ENCODE data around the gene PLEKHA4.

PLEKHA4 gene

GRCh38 chr19:48830088-48830487 is 38.3 kb downstream of the PLEKHA4 start:
- TF ChIP-seq CTCF (IDR thresholded peaks at IDR 0.05; ENCODE audit: insufficient read depth, low read length) (no peak), REST (IDR thresholded peaks at IDR 0.05; ENCODE audit: insufficient replicate concordance, low read depth) (no peak)
- Histone ChIP-seq H3K27me3 (ENCODE audit: insufficient read depth, poor library complexity, severe bottlenecking) (no peaks in the 10 kb centered on the region), H3K27ac (replicated peaks) (no peak overlapping the region), H3K4me3 (replicated peaks; ENCODE audit: insufficient read depth, low read length) (no peak overlapping the region)
- no peak for DNase-seq (ENCODE audit: low read depth in 1 of 2, low spot score in 1 of 2)

GRCh38 chr19:48826606-48827020 is 41.8 kb downstream of the PLEKHA4 start:
- TF ChIP-seq SPI1 (IDR thresholded peaks at IDR 0.05; ENCODE audit: borderline replicate concordance, low read depth): no peak
- TF ChIP-seq GABPA (IDR thresholded peaks at IDR 0.05; ENCODE audit: low read depth): no peak
- no peak for TF ChIP-seq REST (IDR thresholded peaks at IDR 0.05; ENCODE audit: insufficient replicate concordance, low read depth)
- no peak for TF ChIP-seq POLR2AphosphoS5 (IDR thresholded peaks at IDR 0.05; ENCODE audit: low read depth)
- no peak for TF ChIP-seq CTCF (IDR thresholded peaks at IDR 0.05; ENCODE audit: insufficient read depth, low read length)
- Histone ChIP-seq H3K27me3 (ENCODE audit: insufficient read depth, poor library complexity, severe bottlenecking) (no peaks in the 10 kb centered on the region), H3K27ac (replicated peaks) (no peak overlapping the region), H3K4me3 (replicated peaks; ENCODE audit: insufficient read depth, low read length) (no peak overlapping the region)
- no peak for DNase-seq (ENCODE audit: low read depth in 1 of 2, low spot score in 1 of 2)

GRCh38 chr19:48822514-48822913 is 45.9 kb downstream of the PLEKHA4 start:
- Histone ChIP-seq H3K27ac (replicated peaks) (no peak overlapping the region), H3K27me3 (ENCODE audit: insufficient read depth, poor library complexity, severe bottlenecking) (no peaks in the 10 kb centered on the region), H3K4me3 (replicated peaks; ENCODE audit: insufficient read depth, low read length) (no peak overlapping the region)
- TF ChIP-seq POLR2AphosphoS5 (IDR thresholded peaks at IDR 0.05; ENCODE audit: low read depth) (no peak), CTCF (IDR thresholded peaks at IDR 0.05; ENCODE audit: insufficient read depth, low read length) (no peak), SPI1 (IDR thresholded peaks at IDR 0.05; ENCODE audit: borderline replicate concordance, low read depth) (no peak), REST (IDR thresholded peaks at IDR 0.05; ENCODE audit: insufficient replicate concordance, low read depth) (no peak), GABPA (IDR thresholded peaks at IDR 0.05; ENCODE audit: low read depth) (no peak)
- no peak for DNase-seq (ENCODE audit: low read depth in 1 of 2, low spot score in 1 of 2)

All from HL-60 (cell line).